Lower lobe of right lung (tissue), 2 donors: ENCODE data around the gene OSBPL8. TPM values are rescaled to one million over a fixed set of nuclear protein-coding genes. Genes with fewer than 3 reads are reported as not detected.

Experiments
- ATAC-seq, 2 donors: fragments of 200-7000 bp; cut with Tn5 transposase; one replicate each; pipeline ENCODE4 v1.9.1; 2020 to 2022; ENCODE audit warnings: mild to moderate bottlenecking in 2 of 2, moderate library complexity in 2 of 2
- DNase-seq: peaks from one replicate; pipeline ENCODE4 v3.0.0-alpha.2; 2020
- H3K27ac ChIP-seq: fragments of 200-600 bp; one replicate; pipeline ENCODE4 v1.8.0; 2022
- H3K27me3 ChIP-seq: fragments of 200-600 bp; one replicate; pipeline ENCODE4 v1.8.0; 2022; ENCODE audit warnings: low read depth
- H3K36me3 ChIP-seq: fragments of 200-600 bp; one replicate; pipeline ENCODE4 v1.8.0; 2022; ENCODE audit warnings: mild to moderate bottlenecking
- H3K4me1 ChIP-seq: fragments of 200-600 bp; one replicate; pipeline ENCODE4 v1.8.0; 2022
- H3K4me3 ChIP-seq: fragments of 200-600 bp; one replicate; pipeline ENCODE4 v1.8.0; 2022; ENCODE audit warnings: mild to moderate bottlenecking
- H3K9me3 ChIP-seq: fragments of 200-600 bp; one replicate; pipeline ENCODE4 v1.8.0; 2022
- CTCF ChIP-seq: fragments of 200-600 bp; IDR thresholded peaks from one replicate; pipeline ENCODE4 v1.8.0; 2022; ENCODE audit warnings: antibody characterized with exemption, mild to moderate bottlenecking
- intact Hi-C: fragments of 100-400 bp; cut with DNase I; formaldehyde crosslinking; loops from one replicate; pipeline ENCODE4 v1.11.0; 2022
- total RNA-seq: library from RNA; stranded (reverse); fragmentation: NEBNext Ultra II Directional; extraction: Animal tissue kit (Norgen Biotek cat#: 25700); gene quantifications from one replicate; pipeline ENCODE4 v1.2.1, GENCODE V29; 2021
- donor health status: DM: no; HTN: yes; CAD: no; lungs with severe emphysema.

Gene OSBPL8
- total RNA-seq, 1 donor from 2014 or later: 82.7 TPM

DNA sequence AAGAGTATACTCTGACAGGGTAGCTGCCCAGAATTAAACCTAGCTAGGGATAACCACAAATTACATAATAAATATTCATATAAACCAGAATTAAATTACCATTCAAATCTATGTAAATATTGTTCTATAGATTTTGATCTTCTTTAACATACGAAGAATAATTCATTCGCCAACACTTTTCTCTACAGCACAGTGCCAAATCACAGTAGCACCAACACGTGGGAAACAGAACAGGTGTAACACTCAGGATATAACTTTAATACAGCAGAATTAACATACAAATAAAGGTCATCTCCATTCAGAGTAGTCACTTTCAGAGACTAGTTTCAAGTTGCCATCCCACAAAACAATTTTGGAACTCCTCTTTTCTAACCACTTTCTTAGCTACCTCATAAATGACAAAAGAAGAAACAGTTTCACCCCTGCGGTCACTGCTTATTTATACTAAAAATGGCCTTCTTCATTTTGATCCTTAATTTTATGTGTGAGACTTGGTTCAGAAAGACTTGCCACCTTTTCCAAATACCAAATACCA lies 15.7 kb downstream of the OSBPL8 start:
- Histone ChIP-seq H3K27me3 (no peaks in the 10 kb centered on the region), H3K36me3 (no peaks in the 10 kb centered on the region), H3K9me3 (no peaks in the 10 kb centered on the region), H3K4me3 (no peak overlapping the region), H3K4me1 (peaks cover 19% of the 10 kb centered on the region), H3K27ac (no peak overlapping the region)
- no peak for TF ChIP-seq CTCF
- ATAC-seq (no peak), DNase-seq (no peak)
- intact Hi-C loops: no loop called here

- DNase-seq (no peak), ATAC-seq (peak in 1 of 2 donors; percentile 56)
- Histone ChIP-seq H3K4me1 (peaks cover 13% of the 10 kb centered on the region), H3K27ac (no peak overlapping the region), H3K27me3 (no peaks in the 10 kb centered on the region), H3K36me3 (no peaks in the 10 kb centered on the region), H3K4me3 (no peak overlapping the region), H3K9me3 (no peaks in the 10 kb centered on the region)
- no peak for TF ChIP-seq CTCF
- intact Hi-C loops: no loop called here
Measured at GRCh38 chr12:76542908-76543307, 16.7 kb downstream of the OSBPL8 start.

- DNase-seq: no peak
- no peak overlapping the region for H3K27ac ChIP-seq
- peaks cover 13% of the 10 kb centered on the region for H3K4me1 ChIP-seq
- no peak for ATAC-seq
- TF ChIP-seq CTCF: no peak
- H3K36me3 ChIP-seq: no peaks in the 10 kb centered on the region
- no peaks in the 10 kb centered on the region for H3K27me3 ChIP-seq
- intact Hi-C loops: no loop called here
- H3K9me3 ChIP-seq: no peaks in the 10 kb centered on the region
- no peak overlapping the region for H3K4me3 ChIP-seq
Measured at GRCh38 chr12:76539727-76540126, 19.8 kb downstream of the OSBPL8 start.

DNA sequence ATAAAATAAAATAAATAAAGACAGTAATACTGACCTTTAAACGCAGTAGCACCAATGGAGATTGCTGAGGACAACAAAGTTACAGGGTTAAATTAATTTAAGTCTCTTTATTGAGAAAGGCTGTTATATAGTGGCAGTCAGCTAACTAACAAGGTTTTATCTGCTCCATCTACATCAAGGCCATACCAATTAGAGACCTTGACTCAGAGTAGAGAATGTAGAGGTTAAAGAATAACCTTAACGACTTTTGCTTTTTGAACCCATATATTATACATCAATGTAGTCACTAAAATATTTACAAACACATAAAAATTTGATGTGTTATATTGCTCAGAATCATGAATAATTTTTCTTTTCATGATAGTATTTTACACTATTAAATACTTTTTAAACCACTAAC lies 21.6 kb downstream of the OSBPL8 start:
- Histone ChIP-seq H3K36me3 (no peaks in the 10 kb centered on the region), H3K27ac (no peak overlapping the region), H3K4me3 (no peak overlapping the region), H3K9me3 (no peaks in the 10 kb centered on the region), H3K27me3 (no peaks in the 10 kb centered on the region), H3K4me1 (peaks cover 11% of the 10 kb centered on the region)
- TF ChIP-seq CTCF: no peak
- ATAC-seq (no peak), DNase-seq (no peak)
- intact Hi-C loops: no loop called here

- H3K36me3 ChIP-seq: no peaks in the 10 kb centered on the region
- H3K9me3 ChIP-seq: no peaks in the 10 kb centered on the region
- H3K4me3 ChIP-seq: no peak overlapping the region
- ATAC-seq: no peak
- H3K4me1 ChIP-seq: peaks cover 6% of the 10 kb centered on the region
- no peak overlapping the region for H3K27ac ChIP-seq
- TF ChIP-seq CTCF: no peak
- H3K27me3 ChIP-seq: no peaks in the 10 kb centered on the region
- no peak for DNase-seq
- intact Hi-C loops: no loop called here
Measured at GRCh38 chr12:76536546-76536945, 23.0 kb downstream of the OSBPL8 start.

DNA sequence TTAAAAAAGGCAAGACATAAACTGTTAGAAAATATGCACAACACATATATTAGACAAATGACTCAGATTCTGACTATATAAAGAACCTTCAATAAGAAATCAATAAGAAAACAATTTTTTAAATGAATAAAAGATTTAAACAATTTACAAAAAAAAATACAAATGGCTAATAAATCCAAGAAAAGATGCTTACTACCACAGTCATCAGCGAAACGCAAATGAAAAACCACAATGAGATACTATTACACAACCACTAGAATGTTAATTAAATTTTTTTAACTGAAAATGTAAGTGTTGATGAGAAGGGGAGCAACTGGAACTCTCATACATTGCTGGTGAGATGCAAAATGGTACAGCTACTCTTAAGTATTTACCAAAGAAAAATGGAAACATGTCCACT lies 24.4 kb downstream of the OSBPL8 start:
- Histone ChIP-seq H3K4me3 (no peak overlapping the region), H3K4me1 (peaks cover 6% of the 10 kb centered on the region), H3K27ac (no peak overlapping the region), H3K9me3 (no peaks in the 10 kb centered on the region), H3K27me3 (no peaks in the 10 kb centered on the region), H3K36me3 (no peaks in the 10 kb centered on the region)
- ATAC-seq (no peak), DNase-seq (no peak)
- intact Hi-C loops: no loop called here
- no peak for TF ChIP-seq CTCF
